GM19438 (cell line): Measurements from ENCODE around the gene CHMP6.

Experiments used
- ATAC-seq: cut with Tn5 transposase; IDR thresholded peaks from one replicate; pipeline ENCODE4 v1.9.1; 2021; ENCODE audit warnings: low read depth; ENCODE audit not compliant: unreplicated experiment

The CHMP6 gene

DNA sequence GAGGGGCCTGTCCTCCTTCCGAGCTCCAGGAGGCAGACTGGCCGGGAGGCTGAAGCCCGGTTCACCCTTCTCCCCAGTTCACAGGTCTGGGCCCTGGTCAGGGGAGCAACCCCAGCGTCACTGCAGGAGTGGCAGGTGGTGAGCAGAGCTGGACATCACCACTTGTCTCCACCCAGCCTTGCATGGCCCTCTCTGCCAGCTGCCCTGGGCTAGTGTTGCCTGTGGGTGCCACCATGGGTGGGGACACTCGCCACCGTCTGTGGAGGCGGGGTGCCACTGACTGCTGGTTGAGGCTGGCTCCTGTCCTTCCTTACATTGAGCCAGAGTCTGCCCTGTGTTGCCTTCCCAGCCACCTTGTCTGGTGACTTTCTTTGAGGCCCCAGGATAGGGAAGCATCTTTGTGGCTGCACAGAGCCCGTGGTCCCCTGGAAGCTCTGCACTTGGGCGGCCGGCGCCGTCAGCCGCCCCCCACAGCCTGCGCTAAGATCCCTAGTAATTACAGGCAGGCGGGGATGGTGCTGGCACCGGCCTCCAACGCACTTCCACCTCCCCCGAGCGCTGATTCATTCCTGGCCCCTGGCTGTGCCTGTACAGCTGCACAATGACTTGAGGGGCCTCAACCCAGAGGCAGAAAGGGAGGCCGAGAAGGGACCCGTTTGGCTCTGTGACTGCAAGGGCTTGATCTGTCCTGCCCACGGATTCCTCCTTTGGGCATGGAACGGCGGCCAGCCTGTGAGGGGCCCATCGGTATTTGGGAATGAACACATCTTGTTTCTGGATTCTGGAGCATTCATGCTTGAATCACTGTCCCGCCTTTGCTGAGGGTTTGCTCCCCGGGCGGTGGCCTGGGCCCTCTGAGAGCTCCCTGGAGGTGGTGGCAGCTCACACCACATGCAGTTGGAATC, 48.5 kb downstream of the CHMP6 start:
- no peak for ATAC-seq

DNA sequence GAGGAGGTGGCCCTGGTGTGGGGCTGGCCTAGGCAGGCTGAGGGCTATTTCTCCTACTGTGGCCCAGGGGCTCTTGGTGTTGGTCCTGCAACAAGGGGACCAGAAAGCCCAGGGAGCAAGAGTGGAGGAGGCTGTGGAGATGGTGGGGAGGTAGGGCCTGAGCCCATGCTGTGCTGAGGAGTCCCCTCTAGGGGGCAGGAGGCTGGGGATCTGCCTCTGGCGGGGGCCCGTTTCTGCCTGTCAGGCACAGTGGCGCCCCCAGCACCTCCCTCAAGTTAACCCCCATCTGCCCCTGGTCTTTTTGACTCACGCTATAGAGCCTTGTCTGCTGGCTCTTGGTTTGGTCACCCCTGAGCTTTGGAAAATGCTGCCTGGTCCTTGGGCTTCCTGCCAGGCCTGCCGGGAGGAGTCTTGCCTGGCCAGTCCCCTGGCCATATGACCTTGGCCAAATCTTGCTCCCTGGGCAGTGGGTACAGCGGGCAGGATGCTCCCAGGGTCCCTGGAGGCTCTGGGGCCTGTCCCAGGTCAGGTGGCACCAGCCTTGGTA, 49.2 kb downstream of the CHMP6 start:
- ATAC-seq = no peak

DNA sequence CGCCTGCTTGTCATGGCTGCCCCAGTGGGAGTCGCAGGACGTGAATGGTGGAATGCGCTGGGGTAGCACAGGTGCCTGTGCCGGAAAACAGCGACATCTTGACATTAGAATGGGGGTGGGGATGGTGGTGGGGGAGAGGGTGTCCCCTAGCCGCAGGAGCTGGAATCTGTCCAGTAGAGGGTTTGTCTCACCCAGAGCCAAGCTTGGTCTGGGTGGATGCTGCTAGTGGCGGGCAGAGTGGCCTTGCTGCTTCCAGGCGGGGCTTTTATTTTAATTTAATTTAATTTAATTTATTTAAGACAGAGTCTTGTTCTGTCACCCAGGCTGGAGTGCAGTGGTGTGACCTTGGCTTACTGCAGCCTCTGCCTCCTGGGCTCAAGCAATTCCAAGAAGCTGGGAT, 51.0 kb downstream of the CHMP6 start:
- no peak for ATAC-seq

DNA sequence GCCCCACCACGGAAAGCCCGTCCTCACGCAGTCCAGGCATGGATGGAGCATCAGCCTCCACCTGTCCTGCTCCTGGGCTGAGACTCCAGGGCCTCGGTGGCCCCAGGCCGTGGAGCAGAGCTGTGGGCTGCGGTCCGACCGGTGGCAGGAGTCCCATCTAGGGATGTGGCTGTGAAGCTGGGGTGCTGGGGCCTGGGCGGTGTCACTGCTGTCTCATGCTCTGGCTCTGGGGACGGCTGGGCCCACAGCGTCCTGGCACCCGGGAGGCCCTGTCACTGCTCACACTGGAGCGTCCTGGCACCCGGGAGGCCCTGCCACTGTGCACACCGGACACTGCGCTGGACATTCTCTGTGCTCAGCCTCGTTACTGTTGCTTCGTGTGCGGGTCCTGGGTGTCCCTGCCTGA, 51.7 kb downstream of the CHMP6 start:
- ATAC-seq = no peak

DNA sequence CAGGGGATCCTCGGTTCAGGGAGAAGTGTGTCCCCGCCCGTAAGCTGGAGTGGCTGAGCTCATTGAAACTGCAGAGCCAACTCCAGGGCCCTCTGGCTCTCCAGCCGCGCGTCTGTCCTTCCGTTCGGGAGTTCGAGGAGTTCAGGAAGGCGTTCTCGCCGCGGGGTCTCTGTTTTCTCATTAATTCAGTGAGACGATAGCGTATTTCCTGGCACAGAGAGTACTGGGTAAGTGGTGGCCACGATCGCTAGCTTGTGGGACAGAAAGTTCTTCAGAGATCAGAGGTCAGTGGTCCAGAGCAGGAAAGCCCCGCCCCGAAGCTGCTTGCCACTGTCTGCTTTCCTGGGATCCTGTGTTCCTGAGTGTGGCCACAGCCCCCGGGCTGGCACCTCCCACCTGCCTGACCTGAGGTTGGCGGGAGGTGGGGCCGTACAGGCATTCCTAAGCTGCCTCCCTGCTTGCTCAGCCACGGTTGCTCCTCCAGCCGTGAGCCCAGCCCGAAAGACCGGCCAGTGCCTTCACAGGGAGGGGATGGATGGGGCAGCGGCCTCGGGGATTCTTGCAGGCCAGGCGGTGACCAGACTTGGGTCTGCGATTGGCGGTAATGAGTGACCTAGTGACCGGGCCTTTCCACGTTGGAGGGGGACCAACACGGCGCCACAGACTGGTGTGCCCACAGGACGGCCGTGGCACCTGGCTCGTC, 52.2 kb downstream of the CHMP6 start:
- no peak for ATAC-seq

DNA sequence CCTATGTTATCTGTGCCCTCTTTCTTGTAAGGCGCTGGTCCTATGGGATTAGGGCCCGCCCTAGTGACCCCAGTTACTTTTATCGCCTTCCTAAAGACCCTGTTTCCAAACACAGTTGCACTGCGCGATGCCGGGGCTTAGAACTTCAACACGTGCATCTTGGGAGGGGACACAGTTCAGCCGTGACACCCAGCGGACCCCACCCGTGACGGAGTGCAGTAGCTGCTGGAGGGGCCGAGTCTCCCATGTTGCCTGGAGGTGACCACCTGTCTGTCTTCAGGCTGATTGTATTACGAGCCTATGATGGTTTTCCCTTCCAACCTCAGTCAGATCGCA, 52.8 kb downstream of the CHMP6 start:
- ATAC-seq = no peak

DNA sequence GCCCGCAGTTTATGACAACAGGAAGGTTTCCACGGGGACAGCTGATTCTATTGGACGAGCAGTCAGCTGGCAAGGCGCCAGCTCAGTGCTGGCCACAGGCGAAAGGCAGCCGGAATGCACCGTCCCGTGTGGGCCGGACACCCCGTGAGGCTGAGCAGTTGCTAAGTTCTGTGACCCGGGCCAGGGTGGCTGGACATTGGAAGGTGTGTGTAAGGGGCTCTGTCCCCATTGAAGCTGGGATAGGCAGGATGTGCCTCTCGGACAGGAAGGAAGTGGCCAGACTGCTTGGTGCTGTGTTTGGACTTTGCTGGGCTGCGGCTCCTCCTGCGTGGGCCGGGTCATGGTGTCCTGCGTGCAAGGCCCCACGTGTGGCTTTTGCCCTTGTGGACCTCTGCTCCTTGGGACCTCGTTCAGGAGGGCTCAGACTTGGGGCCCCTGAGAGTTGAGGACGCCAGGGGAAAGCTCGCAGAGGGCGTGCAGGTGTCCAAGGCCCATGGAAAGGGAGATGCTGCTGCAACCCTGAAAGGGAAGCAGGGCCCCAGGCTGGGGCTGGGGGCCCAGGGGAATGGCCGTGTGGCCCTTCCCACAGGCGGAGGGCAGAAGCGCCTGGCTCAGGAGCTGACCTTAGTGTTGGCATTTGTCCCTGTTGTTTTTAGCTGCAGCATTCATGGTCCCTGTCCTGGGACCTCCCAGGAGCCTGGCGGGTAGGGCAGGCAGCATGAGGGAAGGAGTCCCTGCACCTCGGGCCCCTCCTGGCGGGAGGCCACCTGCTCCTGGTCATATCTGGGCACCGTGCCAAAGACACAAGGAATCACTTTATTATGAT, 53.3 kb downstream of the CHMP6 start:
- ATAC-seq = no peak

DNA sequence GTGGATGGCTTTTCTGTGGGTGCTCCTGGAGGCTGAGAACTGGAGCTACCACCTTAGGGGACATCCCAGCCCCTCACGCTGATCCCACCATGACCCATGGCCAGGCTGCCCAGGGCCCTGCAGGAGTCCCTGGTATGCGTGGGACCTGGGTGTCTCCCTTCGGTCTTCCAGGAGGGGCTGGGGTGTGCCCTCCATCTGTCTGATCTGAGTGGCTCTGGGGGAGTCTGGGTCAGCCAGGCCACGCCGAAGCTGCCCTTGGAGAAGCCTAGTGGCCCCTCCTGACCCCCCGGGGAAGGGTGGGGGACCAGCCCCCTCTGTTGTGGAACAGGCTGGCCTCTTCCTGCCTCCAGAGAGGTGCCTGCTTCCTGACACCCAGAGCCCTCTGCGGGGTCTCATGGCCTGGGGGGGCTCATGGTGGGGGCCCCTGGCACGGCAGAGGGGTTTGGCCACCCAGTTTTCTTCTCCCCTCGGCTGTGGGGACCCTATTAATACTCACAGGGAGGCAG, 54.0 kb downstream of the CHMP6 start:
- no peak for ATAC-seq

DNA sequence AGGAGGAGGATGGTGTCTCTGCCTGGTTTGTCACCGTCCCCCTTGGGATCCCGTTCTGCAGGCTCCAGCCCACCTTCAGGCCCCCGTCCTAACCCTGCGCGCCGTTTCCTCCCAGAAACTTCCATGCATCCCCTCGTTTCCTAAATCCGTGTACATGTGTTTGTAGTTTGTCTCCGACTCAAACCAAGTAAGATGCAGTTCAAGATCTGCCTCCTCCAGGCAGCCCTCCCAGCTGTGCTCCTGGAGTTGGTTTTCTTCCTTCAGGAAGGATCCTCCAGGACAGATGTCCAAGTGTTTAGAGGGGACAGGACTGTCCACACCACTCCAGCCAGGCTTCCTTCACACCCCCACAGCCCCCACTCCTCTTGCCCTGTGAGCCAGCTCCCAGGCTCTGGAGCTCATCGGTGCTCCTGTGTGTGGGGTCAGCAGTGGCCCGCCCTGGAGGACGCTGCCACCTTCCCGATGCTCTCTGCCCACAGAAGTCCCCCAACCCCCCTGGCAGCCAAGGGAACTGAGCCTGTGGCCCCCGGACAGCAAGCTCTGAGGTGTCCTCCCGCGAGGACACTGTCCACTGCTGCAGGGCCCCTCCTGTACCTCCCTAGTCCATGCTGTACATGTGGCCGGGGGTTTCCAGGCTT, 54.6 kb downstream of the CHMP6 start:
- no peak for ATAC-seq

DNA sequence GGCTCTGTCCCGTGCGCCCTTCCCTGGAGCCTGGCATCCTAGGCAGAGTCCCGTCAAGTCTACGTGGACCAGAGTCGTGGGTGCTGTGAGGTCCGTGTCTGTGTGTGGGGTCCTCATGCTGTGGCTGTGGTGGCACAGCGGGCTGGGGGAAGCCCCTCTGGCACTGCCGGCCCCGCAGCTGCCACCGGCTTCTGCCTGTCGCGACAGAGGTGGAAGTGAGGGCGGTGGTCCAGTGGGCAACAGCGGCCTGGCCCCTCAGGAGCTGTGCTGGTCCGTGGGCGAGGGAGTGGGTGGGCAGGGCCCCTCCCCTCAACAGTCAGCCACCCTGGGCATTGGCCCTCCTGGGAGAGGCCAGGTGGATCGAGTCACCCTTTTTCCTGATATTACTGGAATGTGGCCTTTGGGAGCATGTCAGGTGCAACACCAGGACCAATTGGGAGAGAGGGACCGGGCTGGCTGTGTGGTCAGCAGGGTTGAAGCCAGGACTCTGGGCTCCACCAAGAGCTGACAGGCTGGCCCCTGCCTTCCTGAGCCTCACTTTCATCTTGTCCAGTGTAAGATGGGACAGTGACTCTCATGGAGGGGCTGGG, 55.2 kb downstream of the CHMP6 start:
- no peak for ATAC-seq

DNA sequence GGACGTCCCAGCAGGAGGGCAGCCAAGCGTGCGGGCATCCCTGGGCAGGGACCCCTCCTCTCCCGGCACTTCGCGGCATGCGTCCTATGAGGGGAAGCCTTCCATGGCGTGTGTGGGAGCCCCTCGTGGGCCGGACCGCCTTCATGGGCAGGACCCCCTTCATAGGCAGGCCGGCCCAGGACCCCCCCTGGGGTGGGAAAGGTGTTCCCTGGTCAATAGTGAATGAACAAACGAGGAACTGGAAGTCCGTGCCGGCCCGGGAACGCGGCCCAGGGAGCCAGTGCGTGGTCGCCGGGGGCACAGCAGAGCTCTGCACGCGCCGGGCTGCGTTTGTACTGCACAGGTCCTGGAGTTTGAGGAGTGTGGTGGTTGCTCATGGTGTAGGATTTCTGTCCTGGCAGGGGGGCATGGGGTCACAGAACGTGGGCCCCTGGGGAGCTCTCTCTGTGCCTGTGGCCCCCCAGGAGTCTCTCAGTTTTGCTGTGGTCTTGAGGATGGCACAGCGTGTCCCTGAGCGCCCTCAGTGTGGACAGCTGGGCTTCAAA, 57.3 kb downstream of the CHMP6 start:
- no peak for ATAC-seq

DNA sequence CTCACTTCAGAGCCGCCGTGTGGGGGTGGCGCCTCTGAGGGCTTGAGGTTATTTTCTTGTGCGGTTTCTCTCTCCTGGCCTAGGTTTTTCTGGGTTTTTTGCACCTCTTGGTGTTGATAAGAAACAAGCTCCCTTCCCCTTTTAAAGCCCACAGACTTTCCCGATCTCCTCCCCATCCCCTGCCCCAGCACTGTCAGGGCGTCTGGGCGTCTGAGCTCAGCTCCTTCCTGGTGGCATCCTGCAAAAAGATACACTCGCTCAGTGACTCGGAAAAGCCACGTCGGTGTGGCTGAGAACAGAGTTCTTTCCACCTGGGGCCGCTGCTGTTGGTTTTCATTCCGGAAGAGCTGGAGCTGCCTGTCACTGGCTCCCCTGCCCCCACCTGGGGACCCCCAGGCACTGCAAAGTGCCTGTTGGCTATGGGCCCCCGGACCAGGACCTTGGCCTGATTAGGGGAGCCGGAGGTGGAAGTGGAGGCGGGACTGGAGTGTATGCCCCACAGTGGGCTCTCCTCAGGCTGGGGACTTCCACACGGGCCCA, 57.8 kb downstream of the CHMP6 start:
- ATAC-seq = no peak
